Measurements from ENCODE around the gene DALRD3.

Gene DALRD3

GRCh38 chr3:49021213-49021812, 2.9 kb upstream of the DALRD3 start (continued):
- TF ChIP-seq ZBTB44 (tag by site-specific recombination; IDR thresholded peaks at IDR 0.05), result no peak
- TF ChIP-seq ZNF140 (tag by site-specific recombination; IDR thresholded peaks at IDR 0.05), result no peak
- no peak for TF ChIP-seq SP7 (tag by site-specific recombination; IDR thresholded peaks at IDR 0.05)
- no peak for TF ChIP-seq ZNF701 (tag by site-specific recombination; IDR thresholded peaks at IDR 0.05)
- TF ChIP-seq ATF2 (tag by site-specific recombination; IDR thresholded peaks at IDR 0.05; ENCODE audit: low read depth), result no peak
- TF ChIP-seq ZNF677 (tag by site-specific recombination; IDR thresholded peaks at IDR 0.05), result no peak
- TF ChIP-seq ZNF324 (tag by site-specific recombination; IDR thresholded peaks at IDR 0.05), result no peak
- TF ChIP-seq ZNF658 (tag by site-specific recombination; IDR thresholded peaks at IDR 0.05), result no peak
- no peak for TF ChIP-seq TCF7L2 (IDR thresholded peaks at IDR 0.05; ENCODE audit: borderline replicate concordance, low read depth, low read length)
- TF ChIP-seq ZNF202 (tag by site-specific recombination; IDR thresholded peaks at IDR 0.05; ENCODE audit: borderline replicate concordance), result no peak
- no peak for TF ChIP-seq ZNF48 (tag by site-specific recombination; IDR thresholded peaks at IDR 0.05)
- no peak for TF ChIP-seq REST (tag by site-specific recombination; IDR thresholded peaks at IDR 0.05)
- no peak for TF ChIP-seq ZNF221 (tag by site-specific recombination; IDR thresholded peaks at IDR 0.05; ENCODE audit: borderline replicate concordance)
- TF ChIP-seq ZNF776 (tag by site-specific recombination; IDR thresholded peaks at IDR 0.05; ENCODE audit: borderline replicate concordance), result no peak
- TF ChIP-seq HOXD13 (CRISPR knock-in tag; IDR thresholded peaks at IDR 0.05; ENCODE audit: borderline replicate concordance), result no peak
- no peak for TF ChIP-seq GFI1B (tag by site-specific recombination; IDR thresholded peaks at IDR 0.05)
- no peak for TF ChIP-seq PRDM2 (tag by site-specific recombination; IDR thresholded peaks at IDR 0.05; ENCODE audit: borderline replicate concordance)
- no peak for TF ChIP-seq ZNF521 (tag by site-specific recombination; IDR thresholded peaks at IDR 0.05)
- no peak for TF ChIP-seq ZNF549 (tag by site-specific recombination; IDR thresholded peaks at IDR 0.05)
- no peak; the same call in 1 of the 2 replicates for TF ChIP-seq MZF1 (tag by site-specific recombination; IDR thresholded peaks at IDR 0.05; ENCODE audit: borderline replicate concordance)
- TF ChIP-seq ZBTB10 (tag by site-specific recombination; IDR thresholded peaks at IDR 0.05), result no peak
- peak; percentile 52 for TF ChIP-seq ZNF2 (tag by site-specific recombination; IDR thresholded peaks at IDR 0.05)
- TF ChIP-seq ZNF510 (tag by site-specific recombination; IDR thresholded peaks at IDR 0.05; ENCODE audit: insufficient replicate concordance), result no peak
- TF ChIP-seq TRIM28 (IDR thresholded peaks at IDR 0.05; ENCODE audit: borderline replicate concordance, low read length), result no peak; the same call in 1 of the 2 replicates
- TF ChIP-seq ZNF580 (tag by site-specific recombination; IDR thresholded peaks at IDR 0.05), result peak; percentile 29

All from HEK293 (cell line).